Adrenal gland (tissue), 19 donors: Measurements from ENCODE around the gene RBM34. TPM values are rescaled to one million over a fixed set of nuclear protein-coding genes. Genes with fewer than 3 reads are reported as not detected.

Experiments used
- DNase-seq, 7 donors: peaks; one replicate each; pipeline ENCODE4 v3.0.0-alpha.2; 2019 to 2020
- H3K27ac ChIP-seq, 5 donors: fragments of 200-600 bp; sonication (generic) in 4 of 5; 1 replicate in 3 of 5; 2 replicates in 2 of 5; pipeline versions ENCODE4 v1.5.1 to v1.8.0; 2016 to 2020; ENCODE audit warnings: mild to moderate bottlenecking in 1 of 5
- H3K27me3 ChIP-seq: fragments of 200-600 bp; 2 replicates; pipeline ENCODE4 v1.8.0; 2021
- H3K36me3 ChIP-seq, 2 donors: fragments of 200-600 bp; replicated peaks in 1 of 2; 1 replicate in 1 of 2; 2 replicates in 1 of 2; pipeline versions ENCODE4 v1.5.1 to v1.8.0; 2018 to 2022
- H3K4me1 ChIP-seq, 2 donors: fragments of 200-600 bp; replicated peaks in 1 of 2; 1 replicate in 1 of 2; 2 replicates in 1 of 2; pipeline versions ENCODE4 v1.5.1 to v1.8.0; 2018 to 2021
- H3K4me3 ChIP-seq, 4 donors: fragments of 200-600 bp; sonication (generic) in 3 of 4; one replicate each; pipeline ENCODE4 v1.5.1; 2016 to 2018
- H3K9me3 ChIP-seq, 3 donors: fragments of 200-600 bp; sonication (generic) in 1 of 3; replicated peaks in 1 of 3; 1 replicate in 2 of 3; 2 replicates in 1 of 3; pipeline versions ENCODE4 v1.5.1 to v1.8.0; 2016 to 2021
- CTCF ChIP-seq, 6 experiments: fragments of 450-650 bp in 4 of 6; fragments of 200-600 bp in 2 of 6; sonication (generic) in 1 of 6; IDR thresholded peaks; 1 replicate in 5 of 6; 2 replicates in 1 of 6; pipeline versions ENCODE4 v1.5.1 to v1.8.0; 2016 to 2021; ENCODE audit warnings: antibody characterized with exemption in 6 of 6, mild to moderate bottlenecking in 2 of 6, moderate library complexity in 1 of 6
- POLR2A ChIP-seq, 2 donors: fragments of 450-650 bp; IDR thresholded peaks; one replicate each; pipeline ENCODE4 v1.6.1; 2017; ENCODE audit warnings: antibody characterized with exemption in 2 of 2, mild to moderate bottlenecking in 2 of 2, moderate library complexity in 1 of 2
- WGBS, 4 donors: extraction: QIAGEN DNeasy Blood & Tissue Kit in 2 of 4; methylation state at CpG; one replicate each; pipeline versions ENCODE4 v1.1.5 to v1.1.7; 2013 to 2017; 5-methylcytosine and 5-hydroxymethylcytosine counted together
- intact Hi-C, 2 donors: fragments of 100-400 bp; cut with DNase I; formaldehyde crosslinking; loops; one replicate each; pipeline versions ENCODE4 v1.14.1 to v1.15.0; 2022 to 2023
- long read RNA-seq, 10 donors: library from polyadenylated mRNA in 3 of 10; unstranded in 2 of 10; stranded (forward) in 1 of 10; transcript quantifications; one replicate each; pipeline ENCODE4 v2.0.0 and lab custom pipeline, GENCODE V29; 2021 to 2026
- polyA plus RNA-seq, 3 donors: library from polyadenylated mRNA; stranded (reverse); fragments of 200-250 nt in 2 of 3; fragments of 350-450 nt in 1 of 3; fragmentation: Illumina TruSeq in 1 of 3; extraction: RNeasy Lipid Tissue Mini Kit (QIAGEN cat#74804) in 1 of 3; gene quantifications; one replicate each; pipeline ENCODE4 v1.2.3, GENCODE V29; 2013 to 2014
- total RNA-seq, 9 donors: library from RNA; depleted of rRNA in 4 of 9; stranded (reverse); fragments of >200 nt in 4 of 9; fragments of 120-200 nt in 1 of 9; fragmentation: NEBNext Ultra II Directional in 1 of 9; extraction: Animal tissue kit (Norgen Biotek cat#: 25700) in 1 of 9; gene quantifications; one replicate each; pipeline versions ENCODE4 v1.1.0 to v1.2.4, GENCODE V29; 2013 to 2023
- donor health status: healthy with polysubstance abuse.
- donor health status: Bipolar disorder and iron deficiency.
- donor health status: DM: yes; HTN: yes; CAD: no.
- donor health status: DM: no; HTN: no; CAD: no.
- donor health status: DM: no; HTN: no; CAD: no.
- donor health status: DM: yes; HTN: yes; CAD: no.

The RBM34 gene, protein sequence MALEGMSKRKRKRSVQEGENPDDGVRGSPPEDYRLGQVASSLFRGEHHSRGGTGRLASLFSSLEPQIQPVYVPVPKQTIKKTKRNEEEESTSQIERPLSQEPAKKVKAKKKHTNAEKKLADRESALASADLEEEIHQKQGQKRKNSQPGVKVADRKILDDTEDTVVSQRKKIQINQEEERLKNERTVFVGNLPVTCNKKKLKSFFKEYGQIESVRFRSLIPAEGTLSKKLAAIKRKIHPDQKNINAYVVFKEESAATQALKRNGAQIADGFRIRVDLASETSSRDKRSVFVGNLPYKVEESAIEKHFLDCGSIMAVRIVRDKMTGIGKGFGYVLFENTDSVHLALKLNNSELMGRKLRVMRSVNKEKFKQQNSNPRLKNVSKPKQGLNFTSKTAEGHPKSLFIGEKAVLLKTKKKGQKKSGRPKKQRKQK
- total RNA-seq (10 to 100 TPM; 16.6 to 94.7 (median 46.4) TPM), polyA plus RNA-seq (100 to 1,000 TPM; 103 to 181 (median 111) TPM)
- long read RNA-seq, donor 1, transcript RBM34-204 (3 exons, 648 nt) = minor isoform, 7 of 17 reads
- long read RNA-seq, donor 1, transcript RBM34-201 (11 exons, 2,054 nt) = major isoform, 8 of 17 reads
- long read RNA-seq, donor 1, partial matches to known transcripts = 0 of 17 reads
- long read RNA-seq, donor 1, other reads (novel, unspliced or antisense) = 0 of 17 reads
- long read RNA-seq, donor 2, partial matches to known transcripts = 0 of 6 reads
- long read RNA-seq, donor 2, other reads (novel, unspliced or antisense) = 0 of 6 reads
- long read RNA-seq, donor 3, partial matches to known transcripts = 0 of 6 reads
- long read RNA-seq, donor 3, other reads (novel, unspliced or antisense) = 0 of 6 reads
- long read RNA-seq, donor 4, transcript RBM34-201 (11 exons, 2,054 nt) = major isoform, 14 of 25 reads
- long read RNA-seq, donor 4, partial matches to known transcripts = 3 of 25 reads
- long read RNA-seq, donor 4, other reads (novel, unspliced or antisense) = 6 of 25 reads
- long read RNA-seq, donor 5, transcript RBM34-201 (11 exons, 2,054 nt) = major isoform, 11 of 17 reads
- long read RNA-seq, donor 5, partial matches to known transcripts = 0 of 17 reads
- long read RNA-seq, donor 5, other reads (novel, unspliced or antisense) = 6 of 17 reads
- long read RNA-seq, donor 6, transcript RBM34-201 (11 exons, 2,054 nt) = major isoform, 6 of 18 reads
- long read RNA-seq, donor 6, partial matches to known transcripts = 7 of 18 reads
- long read RNA-seq, donor 6, other reads (novel, unspliced or antisense) = 5 of 18 reads
- long read RNA-seq, donor 7, partial matches to known transcripts = 0 of 4 reads
- long read RNA-seq, donor 7, other reads (novel, unspliced or antisense) = 0 of 4 reads
- long read RNA-seq, donor 8, transcript RBM34-201 (11 exons, 2,054 nt) = major isoform, 10 of 12 reads
- long read RNA-seq, donor 8, partial matches to known transcripts = 0 of 12 reads
- long read RNA-seq, donor 8, other reads (novel, unspliced or antisense) = 0 of 12 reads
- long read RNA-seq, donor 9, transcript RBM34-201 (11 exons, 2,054 nt) = major isoform, 5 of 7 reads
- long read RNA-seq, donor 9, partial matches to known transcripts = 0 of 7 reads
- long read RNA-seq, donor 9, other reads (novel, unspliced or antisense) = 0 of 7 reads
- long read RNA-seq, donor 10, partial matches to known transcripts = 0 of 4 reads
- long read RNA-seq, donor 10, other reads (novel, unspliced or antisense) = 0 of 4 reads

DNA sequence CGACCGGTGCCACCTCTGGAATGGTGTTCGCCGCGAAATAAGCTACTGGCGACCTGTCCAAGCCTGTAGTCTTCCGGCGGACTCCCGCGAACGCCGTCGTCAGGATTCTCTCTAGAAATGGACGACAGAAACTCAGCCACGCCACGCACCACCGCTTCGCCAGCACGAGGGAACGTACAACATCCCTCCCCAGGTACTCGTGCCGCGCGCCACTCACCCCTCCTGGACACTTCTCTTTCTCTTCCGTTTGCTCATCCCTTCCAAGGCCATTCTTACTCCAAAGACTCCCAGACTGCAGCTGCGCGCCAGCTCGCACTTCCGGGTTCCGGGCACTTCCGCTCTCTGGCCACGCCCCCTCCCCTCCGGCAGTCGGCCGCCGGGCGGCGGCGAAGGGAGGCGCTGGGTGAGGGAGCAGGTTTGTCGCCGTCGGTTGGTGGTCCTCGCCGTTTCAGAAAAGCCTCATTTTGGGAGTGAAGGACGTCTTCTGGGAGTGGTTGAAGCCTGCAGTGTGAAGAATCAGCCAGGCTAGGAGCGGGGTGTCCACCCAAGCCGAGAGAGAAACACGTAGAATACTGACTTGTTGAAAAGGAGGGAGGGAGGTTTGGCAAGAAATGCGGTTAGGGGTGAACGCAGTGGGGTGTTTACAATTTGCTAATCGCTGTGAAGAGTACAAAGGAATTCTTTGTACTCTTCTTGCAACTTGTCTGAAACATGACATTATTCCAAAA, at the start of gene RBM34:
TSS of gene RBM34 (minus strand) at position 294 of the 728 bp plus-strand sequence. CDS start at position 270, 24 bp downstream.
- peaks cover 4 to 10% of the 10 kb centered on the region in 2 donors for H3K4me1 ChIP-seq
- H3K9me3 ChIP-seq = no peaks in the 10 kb centered on the region
- intact Hi-C loops = no loop called here
- 0% methylated on average over 37 to 52 of the region's 52 CpGs for WGBS, 4 donors
- DNase-seq = peak; percentile 93 to 96 (median 95)
- peak within 1 kb of the TSS; percentile 64 to 95 (median 84) for H3K27ac ChIP-seq
- H3K36me3 ChIP-seq = peaks cover 0 to 23% of the 10 kb centered on the region in 2 donors
- peak; percentile 91 to 98 for TF ChIP-seq POLR2A (IDR thresholded peaks at IDR 0.05)
- peak in 4 of 6 experiments; percentile 3 to 53 (median 42) for TF ChIP-seq CTCF (IDR thresholded peaks at IDR 0.05)
- no peaks in the 10 kb centered on the region for H3K27me3 ChIP-seq
- peak within 1 kb of the TSS; percentile 27 to 86 (median 55) for H3K4me3 ChIP-seq

DNA sequence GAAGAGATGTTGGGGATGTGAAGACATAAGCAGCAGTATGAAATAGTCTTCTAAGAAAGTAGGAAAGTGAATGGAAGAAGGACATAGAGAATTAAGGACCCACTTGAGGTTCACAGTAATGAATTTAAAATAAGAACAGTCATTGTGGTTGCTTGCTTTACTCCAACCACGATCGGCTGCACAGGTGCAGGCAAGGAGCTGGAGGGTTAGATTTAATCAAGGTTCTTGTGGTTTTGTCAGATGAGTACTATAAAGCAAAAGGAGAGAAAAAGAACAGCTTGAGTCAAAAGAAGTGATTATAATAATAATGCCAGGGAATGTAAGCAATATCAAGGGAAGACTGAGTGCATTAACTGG, 46.1 kb upstream of the RBM34 start:
- intact Hi-C loops = no loop called here
- Histone ChIP-seq H3K36me3 (peaks cover 0 to 18% of the 10 kb centered on the region in 2 donors), H3K27me3 (no peaks in the 10 kb centered on the region), H3K4me1 (no peaks in the 10 kb centered on the region), H3K4me3 (no peak overlapping the region), H3K9me3 (no peaks in the 10 kb centered on the region), H3K27ac (no peak overlapping the region)
- TF ChIP-seq CTCF (IDR thresholded peaks at IDR 0.05) (no peak), POLR2A (IDR thresholded peaks at IDR 0.05) (no peak)
- DNase-seq = no peak
- WGBS, 4 donors = 75 to 87% (median 78%) methylated on average over 2 of the region's 2 CpGs

DNA sequence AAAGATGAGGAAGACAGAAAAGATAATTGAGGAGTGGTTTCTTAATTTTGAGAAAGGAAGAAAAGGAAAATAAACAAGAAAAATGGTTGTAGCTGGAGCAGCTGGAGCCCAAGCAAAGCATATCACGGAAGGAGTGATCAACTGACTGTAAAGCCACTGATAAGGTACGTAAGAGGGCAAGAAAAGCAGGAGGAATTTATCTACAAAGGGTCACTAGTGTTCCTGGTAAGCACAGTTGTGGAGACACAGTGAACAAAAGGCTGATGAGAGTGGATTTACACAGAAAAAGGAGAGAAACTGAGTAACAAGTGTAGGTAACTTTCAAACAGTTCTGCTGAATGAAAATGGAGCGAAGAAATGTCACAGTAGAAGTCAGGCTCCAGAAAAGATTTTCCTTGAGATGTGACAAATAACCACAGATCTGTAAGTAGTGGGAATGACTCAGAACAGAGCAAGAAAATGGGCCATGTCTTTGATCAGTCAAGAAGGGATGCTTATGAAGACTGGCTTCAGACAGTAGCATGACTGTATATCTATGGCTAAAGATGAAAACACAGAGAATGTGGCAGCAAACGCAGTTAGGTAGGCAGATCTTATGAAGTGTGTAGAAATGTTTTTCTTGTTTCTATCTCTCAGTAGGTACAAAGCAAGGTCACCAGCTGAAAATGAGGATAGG, 45.6 kb upstream of the RBM34 start:
- 84 to 92% (median 91%) methylated on average over 4 of the region's 4 CpGs for WGBS, 4 donors
- no peak overlapping the region for H3K27ac ChIP-seq
- H3K9me3 ChIP-seq = no peaks in the 10 kb centered on the region
- no peak for DNase-seq
- H3K36me3 ChIP-seq = peaks cover 0 to 13% of the 10 kb centered on the region in 2 donors
- intact Hi-C loops = no loop called here
- H3K27me3 ChIP-seq = no peaks in the 10 kb centered on the region
- H3K4me1 ChIP-seq = no peaks in the 10 kb centered on the region
- TF ChIP-seq CTCF (IDR thresholded peaks at IDR 0.05) (no peak), POLR2A (IDR thresholded peaks at IDR 0.05) (no peak)
- H3K4me3 ChIP-seq = no peak overlapping the region
